Measurements from ENCODE around the gene PRPF6. TPM values are rescaled to one million over a fixed set of nuclear protein-coding genes. Genes with fewer than 3 reads are reported as not detected.

Gene PRPF6
- total RNA-seq, 2 donors from 2014 or later = 32.9 to 43.6 TPM

GRCh38 chr20:64045346-64046011 is 64.5 kb downstream of the PRPF6 start:
- Histone ChIP-seq H3K27me3 (peaks cover 13 to 15% of the 10 kb centered on the region in 2 donors), H3K36me3 (peaks cover 18% of the 10 kb centered on the region), H3K4me3 (peak overlapping the region in 1 of 2 donors; percentile 49), H3K4me1 (peaks cover 0 to 33% of the 10 kb centered on the region in 2 donors), H3K9me3 (no peaks in the 10 kb centered on the region), H3K27ac (peak overlapping the region; percentile 40 to 46)
- DNase-seq (ENCODE audit: low spot score) = no peak
- TF ChIP-seq, protein P1, sequence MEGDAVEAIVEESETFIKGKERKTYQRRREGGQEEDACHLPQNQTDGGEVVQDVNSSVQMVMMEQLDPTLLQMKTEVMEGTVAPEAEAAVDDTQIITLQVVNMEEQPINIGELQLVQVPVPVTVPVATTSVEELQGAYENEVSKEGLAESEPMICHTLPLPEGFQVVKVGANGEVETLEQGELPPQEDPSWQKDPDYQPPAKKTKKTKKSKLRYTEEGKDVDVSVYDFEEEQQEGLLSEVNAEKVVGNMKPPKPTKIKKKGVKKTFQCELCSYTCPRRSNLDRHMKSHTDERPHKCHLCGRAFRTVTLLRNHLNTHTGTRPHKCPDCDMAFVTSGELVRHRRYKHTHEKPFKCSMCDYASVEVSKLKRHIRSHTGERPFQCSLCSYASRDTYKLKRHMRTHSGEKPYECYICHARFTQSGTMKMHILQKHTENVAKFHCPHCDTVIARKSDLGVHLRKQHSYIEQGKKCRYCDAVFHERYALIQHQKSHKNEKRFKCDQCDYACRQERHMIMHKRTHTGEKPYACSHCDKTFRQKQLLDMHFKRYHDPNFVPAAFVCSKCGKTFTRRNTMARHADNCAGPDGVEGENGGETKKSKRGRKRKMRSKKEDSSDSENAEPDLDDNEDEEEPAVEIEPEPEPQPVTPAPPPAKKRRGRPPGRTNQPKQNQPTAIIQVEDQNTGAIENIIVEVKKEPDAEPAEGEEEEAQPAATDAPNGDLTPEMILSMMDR (IDR thresholded peaks at IDR 0.05) = no peak

DNA sequence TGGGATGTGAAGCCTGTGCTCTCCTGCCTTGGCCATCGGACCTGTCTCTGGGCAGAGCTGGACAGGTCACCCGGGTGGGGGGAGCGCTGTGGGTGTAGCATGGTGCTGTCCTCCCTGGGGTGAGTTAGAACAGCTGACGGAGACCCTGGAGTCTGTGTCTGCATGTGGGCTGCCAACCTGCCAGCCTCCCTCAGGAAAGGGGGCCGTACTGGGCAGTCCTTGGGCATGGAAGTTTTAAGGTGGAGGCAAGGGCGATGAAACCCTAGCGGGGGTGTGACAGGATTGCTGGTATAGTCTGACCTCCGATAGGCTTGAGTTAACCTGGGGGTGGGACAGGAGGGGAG is 66.1 kb downstream of the PRPF6 start:
- TF ChIP-seq, protein P1 (IDR thresholded peaks at IDR 0.05) = no peak
- H3K4me3 ChIP-seq = peak overlapping the region; percentile 39 to 49
- H3K9me3 ChIP-seq = no peaks in the 10 kb centered on the region
- H3K4me1 ChIP-seq = peaks cover 0 to 18% of the 10 kb centered on the region in 2 donors
- no peak for DNase-seq (ENCODE audit: low spot score)
- H3K36me3 ChIP-seq = peaks cover 18% of the 10 kb centered on the region
- H3K27ac ChIP-seq = peak overlapping the region; percentile 40 to 43
- peaks cover 8 to 9% of the 10 kb centered on the region in 2 donors for H3K27me3 ChIP-seq

DNA sequence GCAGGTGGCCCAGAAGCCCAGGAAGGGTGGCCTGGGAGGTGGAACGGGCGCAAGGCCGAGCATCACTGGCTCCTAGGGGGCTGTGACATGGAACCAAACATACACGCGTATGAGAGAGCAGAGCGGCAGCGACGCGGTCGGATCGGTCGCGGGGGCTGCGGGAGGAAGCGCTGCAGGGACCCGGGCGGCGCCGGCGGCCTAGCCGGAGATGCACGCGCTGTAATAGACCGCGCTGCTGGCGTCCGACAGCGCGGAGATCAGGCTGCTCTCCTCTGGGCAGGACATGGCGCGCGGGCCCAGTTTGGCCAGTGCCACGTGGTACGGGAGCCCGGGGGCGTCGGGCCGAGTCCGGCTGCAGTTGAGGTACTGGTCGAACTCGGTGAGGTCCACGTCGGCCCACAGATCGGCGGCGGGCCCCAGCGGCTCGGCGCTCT is 67.1 kb downstream of the PRPF6 start:
- Histone ChIP-seq H3K4me3 (peak overlapping the region; percentile 39 to 49), H3K27me3 (peaks cover 4 to 5% of the 10 kb centered on the region in 2 donors), H3K4me1 (peaks cover 0 to 23% of the 10 kb centered on the region in 2 donors), H3K9me3 (no peaks in the 10 kb centered on the region), H3K36me3 (peaks cover 18% of the 10 kb centered on the region), H3K27ac (peak overlapping the region in 1 of 2 donors; percentile 43)
- TF ChIP-seq, protein P1 (IDR thresholded peaks at IDR 0.05) = no peak
- no peak for DNase-seq (ENCODE audit: low spot score)

DNA sequence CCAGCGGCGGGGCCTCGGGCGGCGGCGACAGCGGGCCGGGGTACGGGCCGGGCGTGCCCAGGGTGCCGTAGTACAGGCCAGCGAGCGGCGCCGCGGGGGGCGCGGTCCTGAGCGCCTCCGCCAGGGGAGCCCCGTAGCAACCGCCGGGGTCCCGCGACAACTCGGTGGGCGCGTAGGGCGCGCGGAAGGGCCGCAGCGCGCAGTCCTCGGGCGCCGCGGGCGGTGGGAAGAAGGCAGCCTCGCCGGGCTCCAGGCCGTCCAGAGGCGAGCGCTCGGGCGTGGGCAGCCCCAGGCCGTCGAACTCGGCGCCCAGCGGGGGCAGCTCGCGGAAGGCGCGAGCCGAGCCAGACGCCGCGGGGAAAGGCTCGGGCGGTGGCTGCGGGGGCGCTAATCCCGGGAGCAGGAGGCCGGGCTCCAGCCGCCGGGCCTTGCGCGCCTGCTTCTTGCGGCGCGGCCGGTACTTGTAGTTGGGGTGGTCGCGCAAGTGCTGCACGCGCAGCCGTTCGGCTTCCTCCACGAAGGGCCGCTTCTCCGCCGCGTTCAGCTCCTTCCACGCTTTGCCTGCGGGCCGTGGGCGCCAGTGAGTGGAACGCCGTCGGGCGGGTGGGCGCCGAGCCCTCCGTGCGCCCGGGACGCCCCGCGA is 67.6 kb downstream of the PRPF6 start:
- Histone ChIP-seq H3K4me3 (peak overlapping the region; percentile 39 to 49), H3K27me3 (peaks cover 4 to 5% of the 10 kb centered on the region in 2 donors), H3K27ac (peak overlapping the region in 1 of 2 donors; percentile 43), H3K4me1 (peaks cover 0 to 28% of the 10 kb centered on the region in 2 donors), H3K9me3 (no peaks in the 10 kb centered on the region), H3K36me3 (peaks cover 18% of the 10 kb centered on the region)
- DNase-seq (ENCODE audit: low spot score) = no peak
- TF ChIP-seq, protein P1 (IDR thresholded peaks at IDR 0.05) = no peak

DNA sequence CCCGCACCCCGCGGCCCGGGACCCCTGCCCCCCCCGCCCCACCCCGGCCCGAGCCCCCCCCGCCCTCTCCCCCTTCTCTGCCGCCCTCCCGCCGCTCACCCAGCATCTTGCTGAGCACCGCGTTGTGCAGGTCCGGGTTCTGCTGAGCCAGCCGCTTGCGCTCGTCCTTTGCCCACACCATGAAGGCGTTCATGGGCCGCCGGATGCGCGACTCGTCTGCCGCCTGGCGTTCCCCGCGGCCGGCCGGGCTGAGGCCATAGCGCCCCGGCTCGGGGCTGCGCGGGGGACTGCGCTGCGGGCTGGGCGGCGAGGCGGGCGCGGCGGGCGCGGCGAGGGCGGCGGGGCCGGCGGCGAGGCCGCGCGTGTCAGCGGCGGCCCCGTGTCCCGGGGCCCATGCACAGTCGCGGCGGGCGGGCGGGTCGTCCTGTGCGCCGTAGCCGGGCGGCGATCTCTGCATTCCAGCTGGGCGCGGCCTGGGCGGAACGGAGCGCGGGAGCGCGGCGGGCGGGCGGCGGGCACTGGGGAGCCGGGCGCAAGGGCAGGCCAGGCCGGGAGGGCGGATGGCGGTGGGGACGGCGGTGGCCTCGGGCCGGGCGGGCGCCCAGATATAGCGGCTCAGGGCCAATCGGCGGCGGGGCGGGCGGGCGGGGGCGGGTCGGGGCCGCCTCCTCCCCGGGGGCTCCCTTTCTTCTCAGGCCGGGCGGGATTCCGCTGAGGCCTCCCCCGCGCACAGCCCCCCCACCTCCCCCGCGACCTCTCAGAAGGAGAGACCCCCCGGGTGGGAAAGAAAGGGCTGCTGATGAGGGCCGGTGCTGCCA is 68.3 kb downstream of the PRPF6 start, which contains the start of gene SOX18:
Gene SOX18 (minus strand): TSS at position 580 of the 818 bp plus-strand sequence. CDS start 123 bp downstream, at position 457.
- TF ChIP-seq, protein P1 (IDR thresholded peaks at IDR 0.05) = no peak
- no peak for DNase-seq (ENCODE audit: low spot score)
- Histone ChIP-seq H3K36me3 (peaks cover 18% of the 10 kb centered on the region), H3K27ac (peak within 1 kb of the TSS; percentile 62 to 69), H3K4me1 (peaks cover 0 to 31% of the 10 kb centered on the region in 2 donors), H3K9me3 (no peaks in the 10 kb centered on the region), H3K27me3 (peaks cover 4 to 5% of the 10 kb centered on the region in 2 donors), H3K4me3 (peak within 1 kb of the TSS; percentile 39 to 49)
